Erythroblast (primary cell): ENCODE measurements around the gene MGRN1.

Source experiments
- DNase-seq, 2 experiments: peaks; one replicate each; lab custom pipeline; 2025; lab: John Stamatoyannopoulos, UW
- GATA1 ChIP-seq: IDR thresholded peaks from 2 replicates; pipeline ENCODE4 v1.6.1; 2011; ENCODE audit warnings: low read depth, mild to moderate bottlenecking, control low read depth, low read length, moderate library complexity
- POLR2A ChIP-seq: IDR thresholded peaks from 2 replicates; pipeline ENCODE4 v1.6.1; 2011; ENCODE audit warnings: mild to moderate bottlenecking, low read length

The MGRN1 gene

DNA sequence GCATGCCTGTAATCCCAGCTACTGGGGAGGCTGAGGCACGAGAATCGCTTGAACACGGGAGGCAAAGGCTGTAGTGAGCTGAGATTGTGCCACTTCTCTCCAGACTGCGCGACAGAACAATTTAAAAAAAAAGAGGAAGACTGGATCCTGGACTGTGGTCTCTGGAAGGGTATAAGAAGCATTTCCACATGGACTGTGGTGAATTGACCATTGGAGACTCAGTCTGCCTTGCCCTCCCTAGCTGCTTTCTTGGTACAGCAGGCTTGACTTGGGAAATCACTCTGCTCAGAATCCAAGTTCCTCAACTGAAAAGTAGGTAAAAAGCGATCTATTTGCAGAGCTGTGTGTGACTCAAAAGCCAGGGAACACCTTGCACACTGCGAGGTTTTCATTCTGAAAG is 1.0 kb upstream of the MGRN1 start:
- TF ChIP-seq POLR2A (no peak), GATA1 (no peak)
- DNase-seq = no peak

DNA sequence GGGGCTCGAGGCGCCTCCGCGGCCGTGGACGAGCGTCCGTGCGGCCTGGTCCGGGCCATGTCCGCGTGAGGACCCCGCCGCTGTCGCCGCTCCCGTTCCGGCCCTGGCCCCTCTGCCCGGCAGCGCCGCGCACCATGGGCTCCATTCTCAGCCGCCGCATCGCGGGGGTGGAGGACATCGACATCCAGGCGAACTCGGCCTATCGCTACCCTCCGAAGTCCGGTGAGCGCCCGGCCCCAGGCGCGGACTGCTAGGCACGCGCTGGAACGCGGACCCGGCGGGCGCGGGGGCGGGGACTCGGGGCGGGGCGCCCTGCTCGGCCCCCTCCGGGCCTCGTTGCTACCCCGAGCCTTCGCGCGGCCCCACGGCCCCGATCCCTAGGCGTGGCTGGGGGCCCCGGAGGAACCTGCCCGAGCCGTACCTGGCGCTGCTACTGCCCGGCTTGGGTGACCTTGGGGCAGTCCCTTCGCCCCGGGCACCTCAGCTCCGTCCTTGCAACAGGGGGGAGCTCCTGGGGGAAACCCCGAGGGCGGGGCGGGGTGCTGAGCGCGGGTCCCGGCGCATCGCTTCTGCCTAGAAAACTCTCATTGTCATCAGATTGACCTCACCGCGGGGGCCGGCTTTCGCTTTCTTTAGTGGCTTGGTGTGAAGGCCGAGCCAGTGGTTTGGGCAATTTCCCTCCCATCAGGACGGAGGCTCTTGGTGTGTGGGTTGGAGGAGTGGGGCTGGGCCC is 367 bp downstream of the MGRN1 start:
- DNase-seq = peak; percentile 79 to 86

GRCh38 chr16:4625560-4626159 is 1.0 kb downstream of the MGRN1 start:
- no peak for DNase-seq
- TF ChIP-seq GATA1 (no peak), POLR2A (no peak)

More for the DNA sequence above, 367 bp downstream of the MGRN1 start:
- TF ChIP-seq GATA1 (no peak), POLR2A (peak; percentile 84)

DNA sequence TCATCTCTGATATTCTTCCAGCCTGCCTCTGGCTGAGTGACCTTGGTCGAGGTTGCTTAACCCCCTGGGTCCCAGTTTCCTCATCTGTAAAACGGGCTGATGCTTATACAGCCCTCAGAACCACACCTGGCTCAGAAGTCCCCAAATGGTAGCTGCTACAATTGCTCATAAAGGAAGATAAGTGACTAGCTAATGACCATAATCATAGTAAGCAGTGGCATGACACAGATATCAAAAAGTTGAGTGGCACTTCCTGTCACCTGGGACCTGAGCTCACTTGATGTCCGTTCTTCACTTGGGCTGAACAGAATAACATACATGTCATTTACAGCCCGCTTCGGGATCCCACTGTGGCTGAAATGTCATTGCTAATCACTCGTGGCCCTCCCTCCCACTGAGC is 1.8 kb downstream of the MGRN1 start:
- no peak for DNase-seq
- TF ChIP-seq POLR2A (no peak), GATA1 (no peak)

DNA sequence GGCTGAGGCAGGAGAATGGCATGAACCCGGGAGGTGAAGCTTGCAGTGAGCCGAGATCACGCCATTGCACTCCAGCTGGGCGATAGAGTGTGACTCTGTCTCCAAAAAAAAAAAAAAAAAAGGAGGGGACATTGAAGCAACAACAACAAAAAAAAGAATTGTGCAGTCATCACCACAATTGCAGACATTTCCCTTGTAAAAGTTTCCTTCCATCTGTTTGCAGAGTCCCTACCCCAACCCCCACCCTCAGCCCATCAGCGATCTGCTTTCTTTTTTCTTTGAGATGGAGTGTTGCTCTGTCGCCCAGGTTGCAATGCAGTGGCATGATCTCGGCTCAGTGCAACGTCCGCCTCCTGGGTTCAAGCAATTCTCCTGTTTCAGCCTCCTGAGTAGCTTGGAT is 3.7 kb downstream of the MGRN1 start:
- DNase-seq = no peak
- no peak for TF ChIP-seq GATA1
- TF ChIP-seq POLR2A = no peak

- no peak for DNase-seq
- no peak for TF ChIP-seq POLR2A
- TF ChIP-seq GATA1 = no peak
These were observed 6.8 kb downstream of the MGRN1 start for GRCh38 chr16:4631444-4631843.

DNA sequence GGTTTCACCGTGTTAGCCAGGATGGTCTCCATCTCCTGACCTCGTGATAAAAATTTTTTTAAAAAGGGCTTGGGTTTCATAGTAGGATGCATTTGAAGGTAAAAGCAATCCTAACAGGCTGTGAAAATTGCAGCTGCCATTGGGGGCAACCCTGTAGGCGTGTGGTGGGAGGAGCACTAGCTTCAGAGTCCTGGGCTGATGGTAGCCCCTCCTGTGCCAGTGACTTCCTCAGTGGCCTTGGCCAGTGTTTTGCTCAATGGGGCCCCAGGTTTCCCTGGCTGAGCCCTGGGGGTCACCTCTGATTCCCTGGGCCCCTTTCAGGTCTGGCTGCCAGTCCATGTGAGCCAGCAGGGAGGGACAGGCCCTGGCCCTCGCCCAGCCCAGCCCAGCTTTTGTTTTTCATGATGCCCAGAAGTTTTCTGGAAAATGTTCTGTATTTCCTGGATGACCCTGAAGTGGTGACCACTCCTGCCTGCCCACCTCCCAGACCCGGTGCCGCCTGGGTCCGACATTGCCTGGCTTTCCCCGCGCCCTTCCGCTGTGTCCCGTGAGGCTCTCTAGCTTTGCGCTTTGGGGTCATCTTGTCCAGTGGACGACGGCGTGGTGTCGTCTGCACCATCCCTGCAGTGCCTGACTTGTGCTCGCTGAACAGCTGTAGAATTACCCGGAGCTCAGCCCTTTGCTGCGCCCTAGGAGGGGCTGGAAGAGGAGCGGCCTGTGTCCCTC is 9.4 kb downstream of the MGRN1 start:
- TF ChIP-seq POLR2A = no peak
- no peak for TF ChIP-seq GATA1
- DNase-seq = no peak

- TF ChIP-seq POLR2A = no peak
- no peak for TF ChIP-seq GATA1
These were observed 10.1 kb downstream of the MGRN1 start for GRCh38 chr16:4634768-4635167.

DNA sequence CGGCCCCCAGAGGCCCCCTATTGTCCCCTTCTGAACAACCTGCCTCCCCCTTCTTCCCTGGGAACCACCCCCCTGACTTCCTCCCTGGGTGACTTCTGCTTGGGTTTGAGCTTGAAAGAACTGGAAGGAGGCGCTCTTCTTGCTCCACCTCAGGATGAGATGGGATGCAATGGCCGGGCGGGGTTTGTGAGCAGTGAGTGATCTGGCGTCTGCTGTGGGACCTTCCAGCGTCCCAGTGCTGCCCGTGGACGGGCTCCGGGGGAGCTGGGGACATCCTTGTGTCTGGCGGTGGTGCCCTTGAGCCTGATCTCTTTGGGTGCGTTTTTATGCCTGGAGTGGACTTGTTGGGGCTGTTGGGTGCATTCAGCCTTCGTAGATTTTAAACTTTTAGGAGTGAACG is 11.6 kb downstream of the MGRN1 start:
- DNase-seq = no peak
- TF ChIP-seq GATA1 (no peak), POLR2A (no peak)

More at GRCh38 chr16:4634768-4635167, 10.1 kb downstream of the MGRN1 start:
- no peak for DNase-seq

DNA sequence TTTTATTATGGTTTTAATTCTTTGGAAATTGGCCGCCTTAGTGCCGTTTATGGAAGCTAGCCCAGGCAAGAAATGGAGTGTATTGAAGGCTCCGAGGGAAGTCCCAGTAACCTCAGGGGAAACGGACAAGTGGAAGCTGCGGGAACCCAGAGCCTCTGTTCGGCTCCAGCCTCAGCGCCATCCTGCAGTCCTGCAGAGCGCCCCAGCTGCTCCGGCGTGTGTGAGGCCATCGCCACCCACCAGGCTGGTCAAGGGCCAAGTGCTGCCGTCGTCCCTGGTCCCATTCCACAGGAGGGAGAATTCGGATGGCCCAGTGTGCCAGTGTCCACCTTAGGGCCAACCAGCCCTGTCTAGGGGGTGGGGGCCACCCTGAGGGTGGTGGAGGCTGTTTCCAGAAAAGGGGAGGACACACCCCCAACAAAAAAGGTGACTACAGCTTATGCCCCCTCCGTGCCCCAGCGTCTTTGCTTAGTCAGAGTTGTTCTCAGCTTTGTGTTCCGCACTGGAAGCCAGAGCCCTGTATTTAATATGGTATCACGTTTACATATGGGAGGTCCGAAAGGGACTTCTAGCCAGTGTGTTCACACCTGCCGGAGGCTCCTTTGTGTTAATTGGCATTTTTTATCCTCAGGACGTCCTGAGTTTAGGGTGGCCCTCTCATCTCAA is 13.0 kb downstream of the MGRN1 start:
- TF ChIP-seq GATA1 (no peak), POLR2A (no peak)

GRCh38 chr16:4639899-4640509 is 15.4 kb downstream of the MGRN1 start:
- DNase-seq = no peak
- TF ChIP-seq GATA1 (no peak), POLR2A (no peak)

More for the DNA sequence above, 13.0 kb downstream of the MGRN1 start:
- no peak for DNase-seq

DNA sequence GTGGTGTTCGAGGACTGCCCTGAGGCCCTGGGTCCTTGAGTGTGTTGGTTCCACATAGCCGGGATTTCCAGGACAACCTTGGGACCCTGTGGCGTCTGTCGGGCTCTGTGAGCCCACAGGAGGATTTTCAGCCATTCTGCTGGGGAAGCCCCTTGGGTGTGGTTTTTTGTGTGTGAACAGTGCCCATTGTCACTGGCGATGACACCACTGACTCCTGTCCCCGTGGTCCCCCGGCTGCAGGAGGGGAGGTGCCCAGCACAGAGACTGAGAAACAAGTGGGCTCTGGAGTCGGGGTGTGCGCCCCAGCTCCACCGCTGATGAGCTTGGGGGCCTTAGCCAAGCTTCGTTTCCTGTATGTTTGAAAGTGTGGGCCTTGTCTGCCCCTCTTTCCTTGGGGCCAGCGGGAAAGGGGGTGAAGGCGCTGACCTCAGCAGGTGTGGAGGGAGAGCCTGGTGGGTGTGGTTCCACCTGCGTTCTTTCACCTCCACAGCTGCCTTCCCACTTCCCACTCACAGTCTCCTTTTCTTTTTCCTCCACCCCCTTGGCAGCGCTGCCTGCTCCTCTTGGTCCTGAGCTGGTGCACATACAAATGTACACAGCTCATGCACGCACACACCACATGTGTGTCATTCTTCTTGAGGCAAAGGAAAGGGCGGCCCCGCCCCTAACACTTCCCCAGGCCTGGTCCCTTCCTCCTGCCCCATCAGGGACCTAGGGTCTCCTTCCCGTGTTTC is 16.1 kb downstream of the MGRN1 start:
- TF ChIP-seq GATA1 (no peak), POLR2A (no peak)
- no peak for DNase-seq
